ENCODE data around the gene CCDC179. TPM values are rescaled to one million over a fixed set of nuclear protein-coding genes. Genes with fewer than 3 reads are reported as not detected.

CCDC179 gene
- total RNA-seq, 1 donor from 2014 or later: not detected

- peaks cover 11% of the 10 kb centered on the region for H3K27me3 Mint-ChIP-seq (ENCODE audit: unreplicated experiment)
- no peak overlapping the region for H3K4me3 Mint-ChIP-seq (ENCODE audit: unreplicated experiment)
- no peak for TF ChIP-seq CTCF (IDR thresholded peaks at IDR 0.05; ENCODE audit: partially characterized antibody, unreplicated experiment)
- H3K4me1 Mint-ChIP-seq (ENCODE audit: low read depth, unreplicated experiment): peaks cover 51% of the 10 kb centered on the region
- no peak for DNase-seq
- H3K27ac Mint-ChIP-seq (ENCODE audit: unreplicated experiment): no peak overlapping the region
- peaks cover 11% of the 10 kb centered on the region for H3K9me3 Mint-ChIP-seq (ENCODE audit: unreplicated experiment)
- H3K36me3 Mint-ChIP-seq (ENCODE audit: unreplicated experiment): no peaks in the 10 kb centered on the region
Measured at GRCh38 chr11:22802861-22803260, 57.4 kb downstream of the CCDC179 start.

GRCh38 chr11:22800482-22800881, 59.8 kb downstream of the CCDC179 start:
- Mint-ChIP-seq H3K4me3 (ENCODE audit: unreplicated experiment) (peak overlapping the region; percentile 50), H3K36me3 (ENCODE audit: unreplicated experiment) (no peaks in the 10 kb centered on the region), H3K27ac (ENCODE audit: unreplicated experiment) (peak overlapping the region; percentile 98), H3K9me3 (ENCODE audit: unreplicated experiment) (peaks cover 14% of the 10 kb centered on the region), H3K4me1 (ENCODE audit: low read depth, unreplicated experiment) (peaks cover 60% of the 10 kb centered on the region), H3K27me3 (ENCODE audit: unreplicated experiment) (peaks cover 13% of the 10 kb centered on the region)
- DNase-seq: no peak
- no peak for TF ChIP-seq CTCF (IDR thresholded peaks at IDR 0.05; ENCODE audit: partially characterized antibody, unreplicated experiment)

DNA sequence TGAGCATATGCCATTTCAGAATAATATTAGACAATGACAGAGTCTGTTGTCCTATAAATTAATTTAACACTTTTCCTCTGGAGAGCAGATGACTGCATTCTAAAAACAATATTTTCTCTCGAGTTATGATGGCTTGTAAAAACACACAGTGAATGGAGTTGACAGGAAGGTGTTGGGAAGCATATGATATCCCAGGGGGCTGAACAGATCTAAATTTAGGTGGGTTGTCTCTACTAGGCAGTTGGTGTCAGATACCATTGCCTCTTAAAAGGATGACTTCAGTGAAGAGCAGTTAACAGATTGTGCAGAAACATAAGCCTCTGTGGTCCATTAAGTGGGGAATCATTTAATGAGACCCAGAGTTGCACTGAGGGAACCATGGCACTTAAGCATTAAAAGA, 61.4 kb downstream of the CCDC179 start:
- peak overlapping the region; percentile 98 for H3K27ac Mint-ChIP-seq (ENCODE audit: unreplicated experiment)
- H3K4me3 Mint-ChIP-seq (ENCODE audit: unreplicated experiment): peak overlapping the region; percentile 71
- peaks cover 15% of the 10 kb centered on the region for H3K27me3 Mint-ChIP-seq (ENCODE audit: unreplicated experiment)
- no peaks in the 10 kb centered on the region for H3K36me3 Mint-ChIP-seq (ENCODE audit: unreplicated experiment)
- no peak for DNase-seq
- H3K9me3 Mint-ChIP-seq (ENCODE audit: unreplicated experiment): peaks cover 14% of the 10 kb centered on the region
- TF ChIP-seq CTCF (IDR thresholded peaks at IDR 0.05; ENCODE audit: partially characterized antibody, unreplicated experiment): no peak
- H3K4me1 Mint-ChIP-seq (ENCODE audit: low read depth, unreplicated experiment): peaks cover 72% of the 10 kb centered on the region

- peak overlapping the region; percentile 98 for H3K27ac Mint-ChIP-seq (ENCODE audit: unreplicated experiment)
- TF ChIP-seq CTCF (IDR thresholded peaks at IDR 0.05; ENCODE audit: partially characterized antibody, unreplicated experiment): no peak
- H3K36me3 Mint-ChIP-seq (ENCODE audit: unreplicated experiment): no peaks in the 10 kb centered on the region
- H3K4me1 Mint-ChIP-seq (ENCODE audit: low read depth, unreplicated experiment): peaks cover 83% of the 10 kb centered on the region
- peak overlapping the region; percentile 61 for H3K4me3 Mint-ChIP-seq (ENCODE audit: unreplicated experiment)
- H3K27me3 Mint-ChIP-seq (ENCODE audit: unreplicated experiment): peaks cover 15% of the 10 kb centered on the region
- no peak for DNase-seq
- H3K9me3 Mint-ChIP-seq (ENCODE audit: unreplicated experiment): peaks cover 14% of the 10 kb centered on the region
Measured at GRCh38 chr11:22797047-22797446, 63.2 kb downstream of the CCDC179 start.

Other genes with a start within 250 kb of the CCDC179 start
- gene FANCF, start 234.7 kb downstream of the CCDC179 start, total RNA-seq (ENCODE audit: unreplicated experiment): 22.0 TPM
- gene GAS2, start 193.9 kb downstream of the CCDC179 start, total RNA-seq (ENCODE audit: unreplicated experiment): 11.7 TPM
- 255 TPM for gene SVIP, start 30.7 kb downstream of the CCDC179 start, total RNA-seq (ENCODE audit: unreplicated experiment)